WI38 (cell line): ENCODE results near the gene RNF26.

Experiments
- H3K4me3 ChIP-seq: 2 replicates; pipeline ENCODE4 v1.5.1; 2011; ENCODE audit warnings: low read depth, mild to moderate bottlenecking, control low read depth, low read length
- TF ChIP-seq, protein P1 (sequence below): IDR thresholded peaks from 2 replicates; pipeline ENCODE4 v1.5.1; 2012; ENCODE audit warnings: low read depth, mild to moderate bottlenecking, control low read depth, low read length

Gene RNF26

DNA sequence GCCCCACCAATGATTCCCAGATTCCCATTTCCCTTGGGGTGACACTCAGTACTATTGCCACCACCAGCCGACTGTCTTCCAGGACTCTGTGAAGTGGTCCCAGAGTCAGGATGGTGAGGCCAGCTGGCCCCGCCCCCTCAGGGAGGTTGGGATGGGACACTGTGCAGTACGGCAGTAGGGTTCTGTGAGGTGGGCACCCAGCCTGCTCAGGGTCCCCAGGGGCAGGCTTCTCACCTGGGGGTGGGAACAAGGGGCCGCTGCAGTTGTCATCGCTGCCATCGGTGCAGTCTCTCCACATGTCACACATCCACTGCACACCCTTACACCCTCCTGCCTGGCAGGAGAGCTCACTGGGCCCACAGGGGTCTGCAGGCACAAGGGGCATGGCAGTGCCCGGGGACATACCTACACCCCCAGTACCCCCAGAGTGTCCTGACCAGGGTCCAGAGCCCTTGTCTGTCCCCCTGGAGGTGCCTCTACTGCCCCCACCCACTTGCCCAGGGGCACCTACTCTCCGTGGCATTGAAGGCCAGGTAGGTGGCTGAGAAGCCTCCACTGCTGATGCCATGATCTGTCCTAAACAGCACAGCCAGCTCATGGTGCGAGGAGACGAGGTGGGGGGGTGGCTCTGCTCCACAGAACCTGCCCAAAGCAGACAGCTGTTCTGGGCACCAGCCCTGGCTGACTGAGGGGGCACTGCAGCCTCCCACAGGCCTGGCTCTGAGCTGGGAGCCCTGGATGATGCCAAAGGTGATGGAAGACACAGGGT lies 8.2 kb downstream of the RNF26 start:
- TF ChIP-seq, protein P1, sequence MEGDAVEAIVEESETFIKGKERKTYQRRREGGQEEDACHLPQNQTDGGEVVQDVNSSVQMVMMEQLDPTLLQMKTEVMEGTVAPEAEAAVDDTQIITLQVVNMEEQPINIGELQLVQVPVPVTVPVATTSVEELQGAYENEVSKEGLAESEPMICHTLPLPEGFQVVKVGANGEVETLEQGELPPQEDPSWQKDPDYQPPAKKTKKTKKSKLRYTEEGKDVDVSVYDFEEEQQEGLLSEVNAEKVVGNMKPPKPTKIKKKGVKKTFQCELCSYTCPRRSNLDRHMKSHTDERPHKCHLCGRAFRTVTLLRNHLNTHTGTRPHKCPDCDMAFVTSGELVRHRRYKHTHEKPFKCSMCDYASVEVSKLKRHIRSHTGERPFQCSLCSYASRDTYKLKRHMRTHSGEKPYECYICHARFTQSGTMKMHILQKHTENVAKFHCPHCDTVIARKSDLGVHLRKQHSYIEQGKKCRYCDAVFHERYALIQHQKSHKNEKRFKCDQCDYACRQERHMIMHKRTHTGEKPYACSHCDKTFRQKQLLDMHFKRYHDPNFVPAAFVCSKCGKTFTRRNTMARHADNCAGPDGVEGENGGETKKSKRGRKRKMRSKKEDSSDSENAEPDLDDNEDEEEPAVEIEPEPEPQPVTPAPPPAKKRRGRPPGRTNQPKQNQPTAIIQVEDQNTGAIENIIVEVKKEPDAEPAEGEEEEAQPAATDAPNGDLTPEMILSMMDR = no peak
- no peak overlapping the region for H3K4me3 ChIP-seq

DNA sequence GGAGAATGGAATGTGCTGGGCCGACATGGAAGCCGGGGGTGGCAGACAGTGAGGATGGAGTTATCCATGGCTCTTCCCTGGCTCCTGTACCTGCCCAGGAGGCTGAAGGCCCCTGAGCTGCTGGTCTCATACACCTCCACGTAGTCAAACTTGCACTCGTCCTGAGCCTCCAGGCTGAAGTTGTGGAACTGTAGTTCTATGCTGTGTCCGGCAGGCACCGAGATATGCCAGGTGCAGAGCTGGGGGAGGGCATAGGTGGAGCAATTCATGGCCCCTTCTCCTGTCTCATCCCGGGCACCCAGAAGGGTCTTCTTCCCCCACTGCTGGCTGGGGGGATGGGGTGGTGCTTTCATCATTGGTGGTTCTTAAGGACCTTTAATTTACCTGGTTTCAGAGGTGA lies 9.4 kb downstream of the RNF26 start:
- TF ChIP-seq, protein P1 = no peak
- H3K4me3 ChIP-seq = no peak overlapping the region

DNA sequence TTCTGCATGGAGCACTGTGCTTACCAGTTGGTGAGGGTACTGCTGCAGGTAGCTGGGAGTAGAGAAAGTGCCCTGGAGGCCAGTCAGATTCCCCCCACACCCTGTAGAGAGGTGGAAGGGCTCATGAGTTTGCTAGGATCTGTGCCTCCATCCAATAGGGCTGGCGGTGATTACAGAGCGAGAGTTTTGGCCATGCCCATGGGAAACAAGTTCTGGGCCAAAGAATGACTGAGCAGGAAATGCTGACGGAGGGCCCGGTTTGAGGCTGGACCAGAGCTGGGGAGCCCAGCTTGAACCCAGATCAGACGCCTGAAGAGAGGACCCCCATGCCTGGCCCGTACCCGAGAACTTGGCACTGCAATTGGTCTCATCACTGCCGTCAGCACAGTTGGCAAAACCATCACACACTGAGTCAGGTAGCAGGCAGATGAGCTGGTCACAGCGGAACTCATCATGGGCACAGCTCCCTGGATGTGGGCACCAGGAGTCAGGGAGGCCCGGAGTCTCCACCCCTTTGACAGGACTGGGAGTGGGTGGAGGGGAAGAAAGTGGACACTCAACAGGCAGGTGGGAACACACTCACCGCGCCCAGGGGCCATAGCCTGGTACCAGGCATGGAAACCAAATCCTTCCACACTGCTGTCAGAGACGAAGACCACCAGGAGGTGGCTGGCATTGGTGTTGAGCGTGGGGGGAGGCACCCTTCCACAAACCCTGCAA lies 10.1 kb downstream of the RNF26 start:
- no peak overlapping the region for H3K4me3 ChIP-seq
- TF ChIP-seq, protein P1 = no peak

DNA sequence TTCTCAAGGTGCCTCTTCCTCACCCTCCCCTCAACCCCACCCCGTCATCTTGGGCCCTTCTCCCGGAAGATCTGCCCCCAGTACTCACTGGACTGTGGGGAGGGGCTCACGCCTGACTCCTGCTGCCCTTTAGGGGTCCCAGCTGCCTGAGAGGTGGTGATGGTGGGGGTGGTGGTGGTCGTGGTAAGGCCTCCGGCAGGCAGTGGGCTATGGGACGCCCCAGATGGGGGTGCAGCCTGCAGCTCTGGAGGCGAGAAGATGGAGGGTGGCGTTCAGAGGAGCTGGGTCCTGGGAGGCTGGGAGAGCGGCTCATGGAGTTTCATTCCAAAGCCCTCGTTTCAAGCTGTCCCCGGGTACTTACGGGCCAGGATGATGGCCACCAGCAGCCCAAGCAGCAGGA lies 11.4 kb downstream of the RNF26 start:
- no peak overlapping the region for H3K4me3 ChIP-seq
- TF ChIP-seq, protein P1 = no peak

DNA sequence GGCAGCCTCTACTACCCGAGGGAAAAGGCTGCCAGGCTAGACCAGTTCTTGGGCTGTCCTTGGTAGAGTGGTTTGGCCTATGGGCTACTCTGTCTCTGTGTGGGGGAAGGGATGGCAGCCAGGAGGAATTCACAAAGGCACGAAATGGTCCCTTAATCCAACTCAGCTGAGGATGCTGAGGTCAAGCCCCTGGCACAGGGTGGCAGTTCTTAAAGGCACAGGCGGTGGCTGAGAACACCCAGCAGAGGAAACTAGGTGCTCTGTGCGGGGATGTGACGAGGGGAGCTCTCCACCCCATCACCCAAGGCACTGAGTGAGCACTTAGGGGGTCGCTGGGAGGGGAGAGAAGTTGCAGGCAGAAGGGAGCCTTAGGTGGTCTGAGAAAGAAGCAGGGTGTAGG lies 12.3 kb downstream of the RNF26 start, which contains the start of gene MFRP:
Gene MFRP, minus strand, starts transcription at position 101 of the 400 bp plus-strand sequence. CDS start 192 bp downstream, outside the sequence.
- TF ChIP-seq, protein P1 = no peak
- no peak within 1 kb of the TSS for H3K4me3 ChIP-seq

DNA sequence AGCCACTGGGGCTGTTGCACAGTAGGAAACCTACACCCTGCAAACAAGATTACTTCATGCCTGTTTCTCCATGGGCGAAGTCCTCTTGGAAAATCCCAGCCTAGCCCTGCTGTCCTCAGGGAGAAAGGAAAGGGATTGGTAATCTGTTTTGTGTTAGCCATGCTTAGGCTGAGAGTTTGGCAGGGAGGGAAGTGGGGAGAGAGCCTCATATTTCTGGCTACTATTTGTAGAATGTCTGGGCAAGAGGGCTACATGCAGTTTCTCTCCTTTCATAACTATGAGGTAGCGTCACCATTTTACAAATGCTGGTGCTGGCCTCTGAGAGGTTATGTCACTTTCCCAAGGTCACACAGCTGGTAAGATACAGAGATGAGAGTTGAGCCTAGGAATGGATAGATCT lies 12.9 kb downstream of the RNF26 start:
- no peak overlapping the region for H3K4me3 ChIP-seq
- TF ChIP-seq, protein P1 = no peak
